GM12865 (cell line): Measurements from ENCODE around the gene NAT16.
"Not testable (repeated sequence)": the region's sequence is repeated elsewhere in the genome, so short reads cannot be mapped to it uniquely, and the experiment has no call there.

Source experiments
- DNase-seq: peaks from one replicate; pipeline ENCODE4 v3.0.0; 2010; ENCODE audit warnings: low read depth
- H3K4me3 ChIP-seq: 2 replicates; pipeline ENCODE4 v1.5.1; 2011; ENCODE audit warnings: mild to moderate bottlenecking, low read depth, low read length, control low read depth
- CTCF ChIP-seq: IDR thresholded peaks from 2 replicates; pipeline ENCODE4 v1.5.1; 2011; ENCODE audit warnings: low read length, control low read depth, low read depth, inconsistent platforms; ENCODE audit not compliant: insufficient read depth; ENCODE audit errors: missing control alignments

NAT16 gene

GRCh38 chr7:101210143-101210542 is 30.1 kb upstream of the NAT16 start:
- no peak for DNase-seq
- TF ChIP-seq CTCF: no peak
- H3K4me3 ChIP-seq: no peak overlapping the region

GRCh38 chr7:101208794-101209193 is 28.7 kb upstream of the NAT16 start:
- H3K4me3 ChIP-seq: no peak overlapping the region
- no peak for DNase-seq
- TF ChIP-seq CTCF: no peak

GRCh38 chr7:101207459-101207858 is 27.4 kb upstream of the NAT16 start:
- no peak for TF ChIP-seq CTCF
- H3K4me3 ChIP-seq: no peak overlapping the region
- DNase-seq: no peak

GRCh38 chr7:101206665-101207042 is 26.6 kb upstream of the NAT16 start:
- no peak overlapping the region for H3K4me3 ChIP-seq
- DNase-seq: no peak
- no peak for TF ChIP-seq CTCF

- H3K4me3 ChIP-seq: no peak overlapping the region
- no peak for DNase-seq
- no peak for TF ChIP-seq CTCF
Observed at GRCh38 chr7:101205901-101206664, 26.0 kb upstream of the NAT16 start.

GRCh38 chr7:101203740-101204738 is 23.9 kb upstream of the NAT16 start:
- DNase-seq, H3K4me3 ChIP-seq: not testable (repeated sequence)

GRCh38 chr7:101202603-101202918 is 22.5 kb upstream of the NAT16 start:
- no peak for DNase-seq
- no peak overlapping the region for H3K4me3 ChIP-seq
- no peak for TF ChIP-seq CTCF
